ES-I3 (cell line): ENCODE results near the gene RBMXL2.

Source experiments
- H3K36me3 ChIP-seq: 2 replicates; pipeline ENCODE4 v1.6.1; 2013; ENCODE audit warnings: mild to moderate bottlenecking, low read length, control low read depth, moderate library complexity; ENCODE audit not compliant: insufficient read depth
- H3K4me1 ChIP-seq: 2 replicates; pipeline ENCODE4 v1.6.1; 2013; ENCODE audit warnings: mild to moderate bottlenecking, control low read depth, low read length; ENCODE audit not compliant: insufficient read depth
- H3K9ac ChIP-seq: 2 replicates; pipeline ENCODE4 v1.6.1; 2013; ENCODE audit warnings: low read depth, mild to moderate bottlenecking, low read length, moderate library complexity
- H3K9me3 ChIP-seq: 2 replicates; pipeline ENCODE4 v1.6.1; 2013; ENCODE audit warnings: mild to moderate bottlenecking, low read length, moderate library complexity; ENCODE audit not compliant: control insufficient read depth, insufficient read depth

The RBMXL2 gene

GRCh38 chr11:7115780-7116179, 27.0 kb downstream of the RBMXL2 start:
- H3K36me3 ChIP-seq: no peaks in the 10 kb centered on the region

GRCh38 chr11:7116370-7116769, 27.6 kb downstream of the RBMXL2 start:
- Histone ChIP-seq H3K36me3 (no peaks in the 10 kb centered on the region), H3K9ac (no peak overlapping the region), H3K9me3 (no peaks in the 10 kb centered on the region), H3K4me1 (no peaks in the 10 kb centered on the region)

More at GRCh38 chr11:7115780-7116179, 27.0 kb downstream of the RBMXL2 start:
- H3K9ac ChIP-seq: no peak overlapping the region
- no peaks in the 10 kb centered on the region for H3K4me1 ChIP-seq
- no peaks in the 10 kb centered on the region for H3K9me3 ChIP-seq

- Histone ChIP-seq H3K9me3 (no peaks in the 10 kb centered on the region), H3K9ac (no peak overlapping the region), H3K4me1 (no peaks in the 10 kb centered on the region), H3K36me3 (no peaks in the 10 kb centered on the region)
Measured at GRCh38 chr11:7138051-7138450, 49.3 kb downstream of the RBMXL2 start.
